Stimulated activated naive B cell treated with anti-CD40 and anti-IgM and Interleukin-4, amounts not matched to agents 10 μg/mL and 1 μg/mL and 100 μg/mL, for 72 hours (primary cell): ENCODE measurements around the gene ZCCHC7.
A peak's percentile ranks its signal among the peaks of the same experiment; 100 is the strongest.

Experiments used
- ATAC-seq, 2 donors: fragments of 150-1000 bp; cut with Tn5 transposase; replicated peaks; 2 replicates each; pipeline ENCODE4 v1.10.0; 2021; ENCODE audit warnings: moderate library complexity in 1 of 2
- DNase-seq: peaks from one replicate; pipeline ENCODE4 v3.0.0; 2021
- H3K27ac Mint-ChIP-seq: one replicate; pipeline ENCODE4 v1.8.0; 2022; ENCODE audit warnings: mild to moderate bottlenecking, mixed read lengths
- H3K27me3 Mint-ChIP-seq, 2 donors: one replicate each; pipeline ENCODE4 v1.8.0; 2022; ENCODE audit warnings: mixed read lengths in 2 of 2
- H3K36me3 Mint-ChIP-seq, 2 donors: one replicate each; pipeline ENCODE4 v1.8.0; 2022; ENCODE audit warnings: mixed read lengths in 2 of 2, mild to moderate bottlenecking in 1 of 2
- H3K4me1 Mint-ChIP-seq, 2 donors: one replicate each; pipeline ENCODE4 v1.8.0; 2022; ENCODE audit warnings: mixed read lengths in 2 of 2, mild to moderate bottlenecking in 1 of 2
- H3K4me3 Mint-ChIP-seq, 2 donors: one replicate each; pipeline ENCODE4 v1.8.0; 2022; ENCODE audit warnings: mild to moderate bottlenecking in 2 of 2, mixed read lengths in 2 of 2, moderate library complexity in 1 of 2
- H3K9me3 Mint-ChIP-seq, 2 donors: one replicate each; pipeline ENCODE4 v1.8.0; 2022; ENCODE audit warnings: mixed read lengths in 2 of 2, mild to moderate bottlenecking in 1 of 2

The ZCCHC7 gene

GRCh38 chr9:37215381-37215780, 95.0 kb downstream of the ZCCHC7 start:
- Mint-ChIP-seq H3K9me3 (peaks cover 1 to 4% of the 10 kb centered on the region in 2 donors), H3K4me1 (peaks cover 15 to 34% of the 10 kb centered on the region in 2 donors), H3K4me3 (no peak overlapping the region), H3K27me3 (no peaks in the 10 kb centered on the region), H3K36me3 (peaks cover 19 to 37% of the 10 kb centered on the region in 2 donors), H3K27ac (no peak overlapping the region)
- DNase-seq (no peak), ATAC-seq (no peak)

- Mint-ChIP-seq H3K27me3 (no peaks in the 10 kb centered on the region), H3K9me3 (peaks cover 1 to 4% of the 10 kb centered on the region in 2 donors), H3K36me3 (peaks cover 21 to 41% of the 10 kb centered on the region in 2 donors), H3K4me1 (peaks cover 16 to 34% of the 10 kb centered on the region in 2 donors), H3K4me3 (no peak overlapping the region), H3K27ac (no peak overlapping the region)
- DNase-seq (no peak), ATAC-seq (no peak)
Measured at GRCh38 chr9:37215830-37216229, 95.5 kb downstream of the ZCCHC7 start.

- peaks cover 26 to 42% of the 10 kb centered on the region in 2 donors for H3K4me1 Mint-ChIP-seq
- no peak overlapping the region for H3K4me3 Mint-ChIP-seq
- H3K9me3 Mint-ChIP-seq = peaks cover 0 to 4% of the 10 kb centered on the region in 2 donors
- no peak for ATAC-seq
- no peak overlapping the region for H3K27ac Mint-ChIP-seq
- no peak for DNase-seq
- peaks cover 18 to 47% of the 10 kb centered on the region in 2 donors for H3K36me3 Mint-ChIP-seq
- H3K27me3 Mint-ChIP-seq = no peaks in the 10 kb centered on the region
Measured at GRCh38 chr9:37217161-37217560, 96.8 kb downstream of the ZCCHC7 start.

GRCh38 chr9:37218800-37219425, 98.5 kb downstream of the ZCCHC7 start:
- ATAC-seq = no peak
- H3K27ac Mint-ChIP-seq = no peak overlapping the region
- peaks cover 2 to 4% of the 10 kb centered on the region in 2 donors for H3K9me3 Mint-ChIP-seq
- no peak for DNase-seq
- no peak overlapping the region for H3K4me3 Mint-ChIP-seq
- peaks cover 21 to 48% of the 10 kb centered on the region in 2 donors for H3K36me3 Mint-ChIP-seq
- no peaks in the 10 kb centered on the region for H3K27me3 Mint-ChIP-seq
- peaks cover 24 to 43% of the 10 kb centered on the region in 2 donors for H3K4me1 Mint-ChIP-seq

GRCh38 chr9:37220971-37221370, 100.6 kb downstream of the ZCCHC7 start:
- DNase-seq (no peak), ATAC-seq (no peak)
- Mint-ChIP-seq H3K4me1 (peaks cover 25 to 50% of the 10 kb centered on the region in 2 donors), H3K36me3 (peaks cover 22 to 56% of the 10 kb centered on the region in 2 donors), H3K27me3 (no peaks in the 10 kb centered on the region), H3K4me3 (no peak overlapping the region), H3K27ac (peak overlapping the region; percentile 9), H3K9me3 (peaks cover 2 to 7% of the 10 kb centered on the region in 2 donors)

GRCh38 chr9:37221489-37222106, 101.2 kb downstream of the ZCCHC7 start:
- Mint-ChIP-seq H3K36me3 (peaks cover 20 to 52% of the 10 kb centered on the region in 2 donors), H3K4me3 (no peak overlapping the region), H3K4me1 (peaks cover 24 to 50% of the 10 kb centered on the region in 2 donors), H3K27ac (peak overlapping the region; percentile 9), H3K27me3 (no peaks in the 10 kb centered on the region), H3K9me3 (peaks cover 2 to 7% of the 10 kb centered on the region in 2 donors)
- ATAC-seq (no peak), DNase-seq (no peak)

- Mint-ChIP-seq H3K4me3 (no peak overlapping the region), H3K27ac (no peak overlapping the region), H3K4me1 (peaks cover 19 to 39% of the 10 kb centered on the region in 2 donors), H3K9me3 (peaks cover 4 to 10% of the 10 kb centered on the region in 2 donors), H3K36me3 (peaks cover 26 to 35% of the 10 kb centered on the region in 2 donors), H3K27me3 (no peaks in the 10 kb centered on the region)
- ATAC-seq (no peak), DNase-seq (no peak)
Measured at GRCh38 chr9:37229455-37229854, 109.1 kb downstream of the ZCCHC7 start.

- DNase-seq (no peak), ATAC-seq (no peak)
- Mint-ChIP-seq H3K4me3 (no peak overlapping the region), H3K9me3 (peaks cover 4 to 7% of the 10 kb centered on the region in 2 donors), H3K4me1 (peaks cover 17 to 36% of the 10 kb centered on the region in 2 donors), H3K27ac (no peak overlapping the region), H3K36me3 (peaks cover 24 to 33% of the 10 kb centered on the region in 2 donors), H3K27me3 (no peaks in the 10 kb centered on the region)
Measured at GRCh38 chr9:37229882-37230482, 109.6 kb downstream of the ZCCHC7 start.

- Mint-ChIP-seq H3K36me3 (peaks cover 40 to 49% of the 10 kb centered on the region in 2 donors), H3K9me3 (peaks cover 4 to 7% of the 10 kb centered on the region in 2 donors), H3K4me1 (peaks cover 29 to 58% of the 10 kb centered on the region in 2 donors), H3K27ac (peak overlapping the region; percentile 57), H3K27me3 (no peaks in the 10 kb centered on the region), H3K4me3 (peak overlapping the region; percentile 7 to 62)
- ATAC-seq = peak; percentile 72 to 73
- no peak for DNase-seq
Measured at GRCh38 chr9:37236822-37237221, 116.4 kb downstream of the ZCCHC7 start.

GRCh38 chr9:37238122-37238521, 117.7 kb downstream of the ZCCHC7 start:
- peaks cover 40 to 50% of the 10 kb centered on the region in 2 donors for H3K36me3 Mint-ChIP-seq
- H3K27ac Mint-ChIP-seq = no peak overlapping the region
- DNase-seq (no peak), ATAC-seq (no peak)
- no peak overlapping the region for H3K4me3 Mint-ChIP-seq
- no peaks in the 10 kb centered on the region for H3K27me3 Mint-ChIP-seq
- H3K4me1 Mint-ChIP-seq = peaks cover 26 to 52% of the 10 kb centered on the region in 2 donors
- peaks cover 4 to 7% of the 10 kb centered on the region in 2 donors for H3K9me3 Mint-ChIP-seq

- H3K4me3 Mint-ChIP-seq = no peak overlapping the region
- H3K27me3 Mint-ChIP-seq = no peaks in the 10 kb centered on the region
- peak; percentile 23 to 64 for ATAC-seq
- H3K4me1 Mint-ChIP-seq = peaks cover 20 to 42% of the 10 kb centered on the region in 2 donors
- no peaks in the 10 kb centered on the region for H3K9me3 Mint-ChIP-seq
- peak overlapping the region; percentile 59 for H3K27ac Mint-ChIP-seq
- no peak for DNase-seq
- peaks cover 32 to 39% of the 10 kb centered on the region in 2 donors for H3K36me3 Mint-ChIP-seq
Measured at GRCh38 chr9:37239224-37239859, 119.0 kb downstream of the ZCCHC7 start.

GRCh38 chr9:37239921-37240320, 119.5 kb downstream of the ZCCHC7 start:
- no peaks in the 10 kb centered on the region for H3K9me3 Mint-ChIP-seq
- H3K4me1 Mint-ChIP-seq = peaks cover 19 to 40% of the 10 kb centered on the region in 2 donors
- H3K4me3 Mint-ChIP-seq = no peak overlapping the region
- ATAC-seq (peak in 1 of 2 donors; percentile 54), DNase-seq (no peak)
- no peaks in the 10 kb centered on the region for H3K27me3 Mint-ChIP-seq
- peaks cover 31 to 37% of the 10 kb centered on the region in 2 donors for H3K36me3 Mint-ChIP-seq
- H3K27ac Mint-ChIP-seq = peak overlapping the region; percentile 25

GRCh38 chr9:37241340-37241739, 121.0 kb downstream of the ZCCHC7 start:
- peaks cover 20 to 37% of the 10 kb centered on the region in 2 donors for H3K4me1 Mint-ChIP-seq
- DNase-seq (no peak), ATAC-seq (no peak)
- no peak overlapping the region for H3K27ac Mint-ChIP-seq
- H3K27me3 Mint-ChIP-seq = no peaks in the 10 kb centered on the region
- no peak overlapping the region for H3K4me3 Mint-ChIP-seq
- peaks cover 27 to 32% of the 10 kb centered on the region in 2 donors for H3K36me3 Mint-ChIP-seq
- H3K9me3 Mint-ChIP-seq = no peaks in the 10 kb centered on the region

- Mint-ChIP-seq H3K27me3 (no peaks in the 10 kb centered on the region), H3K36me3 (peaks cover 23 to 29% of the 10 kb centered on the region in 2 donors), H3K4me3 (no peak overlapping the region), H3K4me1 (peaks cover 17 to 35% of the 10 kb centered on the region in 2 donors), H3K9me3 (no peaks in the 10 kb centered on the region), H3K27ac (no peak overlapping the region)
- DNase-seq (no peak), ATAC-seq (no peak)
Measured at GRCh38 chr9:37242089-37242488, 121.7 kb downstream of the ZCCHC7 start.
